Activated naive CD8-positive, alpha-beta T cell treated with anti-CD3 and anti-CD28 coated beads for 36 hours (primary cell): ENCODE measurements around the gene TNPO3. TPM values are rescaled to one million over a fixed set of nuclear protein-coding genes. Genes with fewer than 3 reads are reported as not detected.

Experiments
- DNase-seq: peaks from one replicate; pipeline ENCODE4 v3.0.0; 2021
- H3K27ac Mint-ChIP-seq: one replicate; pipeline ENCODE4 v1.8.0; 2022; ENCODE audit warnings: mild to moderate bottlenecking, moderate library complexity, mixed read lengths
- H3K27me3 Mint-ChIP-seq: one replicate; pipeline ENCODE4 v1.8.0; 2022; ENCODE audit warnings: mild to moderate bottlenecking, mixed read lengths
- H3K36me3 Mint-ChIP-seq: one replicate; pipeline ENCODE4 v1.8.0; 2021; ENCODE audit warnings: mild to moderate bottlenecking, mixed read lengths
- H3K4me1 Mint-ChIP-seq: one replicate; pipeline ENCODE4 v1.8.0; 2021; ENCODE audit warnings: mixed read lengths
- H3K4me3 Mint-ChIP-seq: one replicate; pipeline ENCODE4 v1.8.0; 2022; ENCODE audit warnings: mild to moderate bottlenecking, moderate library complexity, mixed read lengths
- H3K9me3 Mint-ChIP-seq: one replicate; pipeline ENCODE4 v1.8.0; 2022; ENCODE audit warnings: mixed read lengths
- total RNA-seq, 2 experiments: library from RNA; stranded (reverse); gene quantifications; one replicate each; pipeline ENCODE4 v1.2.3, GENCODE V29; 2021

TNPO3 gene
- total RNA-seq, 2 experiments from 2014 or later = 71.8 to 72.2 TPM

DNA sequence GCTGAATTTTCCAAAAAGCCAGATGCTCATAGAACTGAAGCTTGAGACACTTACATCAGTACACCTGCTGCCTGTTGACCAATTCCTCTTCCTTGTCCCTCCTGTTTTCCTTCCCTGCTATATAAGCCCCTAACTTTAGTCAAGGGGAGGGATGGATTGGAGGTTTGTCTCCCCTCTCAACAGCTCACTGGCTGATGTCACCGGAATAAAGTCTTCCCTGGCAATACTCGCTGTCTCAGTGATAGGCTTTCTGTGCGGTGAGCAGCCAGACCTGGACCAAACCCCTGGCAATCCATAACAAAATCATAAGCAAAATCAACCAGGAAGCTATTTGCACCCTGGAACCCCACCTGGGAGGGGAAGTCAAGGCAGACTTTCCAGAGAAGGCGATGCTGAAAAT, 118.1 kb downstream of the TNPO3 start:
- no peak for DNase-seq
- Mint-ChIP-seq H3K4me3 (peak overlapping the region; percentile 52), H3K27me3 (peaks cover 57% of the 10 kb centered on the region), H3K36me3 (peaks cover 4% of the 10 kb centered on the region), H3K27ac (no peak overlapping the region), H3K4me1 (peaks cover 40% of the 10 kb centered on the region), H3K9me3 (no peaks in the 10 kb centered on the region)

DNA sequence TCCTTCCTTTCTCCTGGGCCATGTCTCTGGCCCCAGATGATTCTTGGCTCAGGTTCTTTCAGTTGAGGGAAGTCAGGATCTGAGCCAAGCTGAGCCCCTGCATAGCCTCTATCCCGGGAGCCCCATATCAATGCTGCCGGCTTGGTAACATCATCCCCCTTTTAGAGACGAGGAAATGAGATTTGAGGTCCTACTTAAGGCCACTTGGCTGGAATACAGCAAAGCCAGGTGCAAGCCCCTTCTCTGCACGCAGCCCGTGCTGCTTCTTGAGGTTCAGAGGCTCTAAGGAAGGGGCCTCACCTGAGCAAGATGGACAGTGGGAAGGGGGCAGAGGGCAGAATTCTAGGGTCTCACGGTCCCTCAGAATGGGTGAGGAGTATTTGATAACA, 119.6 kb downstream of the TNPO3 start:
- Mint-ChIP-seq H3K36me3 (peaks cover 4% of the 10 kb centered on the region), H3K4me1 (peaks cover 28% of the 10 kb centered on the region), H3K27ac (no peak overlapping the region), H3K9me3 (no peaks in the 10 kb centered on the region), H3K27me3 (peaks cover 43% of the 10 kb centered on the region), H3K4me3 (no peak overlapping the region)
- DNase-seq = no peak

DNA sequence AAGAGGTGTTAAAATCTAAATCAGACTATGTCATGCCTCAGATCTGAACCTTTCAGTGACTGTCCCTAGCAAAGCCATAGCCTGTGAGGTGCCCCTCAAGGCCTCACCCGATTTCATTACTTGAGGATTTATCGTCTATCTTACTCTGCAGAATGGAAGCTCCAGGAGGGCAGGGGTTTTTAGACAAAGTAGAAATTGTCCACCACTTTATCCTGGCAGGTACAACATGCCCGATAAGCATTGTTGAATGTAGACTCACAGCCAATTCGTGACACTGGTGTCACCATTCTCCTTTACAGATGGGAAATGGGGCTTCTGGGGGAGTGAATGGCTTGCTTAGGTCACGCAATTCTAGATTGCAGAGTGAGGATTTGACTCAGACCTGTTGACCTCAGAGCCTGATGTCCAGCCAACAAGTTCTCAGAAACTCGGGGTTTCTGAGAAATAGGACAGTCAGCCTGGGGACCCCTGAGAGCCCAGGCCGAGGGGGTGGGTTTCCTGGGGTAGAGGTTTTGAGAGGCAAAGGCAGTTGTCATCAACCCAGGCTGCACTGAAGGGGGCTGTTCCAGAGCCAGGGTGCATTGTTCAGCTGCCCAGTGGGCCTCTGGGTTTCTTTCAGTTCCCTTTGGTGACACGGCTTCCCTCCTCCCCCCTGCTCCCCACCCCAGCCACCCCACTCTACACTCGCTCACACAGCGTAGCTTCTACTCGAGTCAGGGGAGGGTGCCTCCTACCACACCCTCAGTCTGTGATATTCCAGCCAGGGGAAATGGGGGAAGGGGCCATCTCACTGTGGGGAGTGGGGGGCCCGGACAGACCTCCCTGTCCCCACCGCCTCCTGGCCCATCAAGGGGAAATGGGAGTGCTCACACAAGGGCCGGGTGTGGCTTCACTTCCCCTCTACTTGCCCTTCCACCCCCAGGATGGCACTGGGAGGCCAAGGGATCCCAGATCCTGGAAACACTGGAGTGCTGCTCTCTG, 120.3 kb downstream of the TNPO3 start:
- peaks cover 36% of the 10 kb centered on the region for H3K27me3 Mint-ChIP-seq
- H3K9me3 Mint-ChIP-seq = no peaks in the 10 kb centered on the region
- no peak for DNase-seq
- peaks cover 4% of the 10 kb centered on the region for H3K36me3 Mint-ChIP-seq
- H3K27ac Mint-ChIP-seq = no peak overlapping the region
- H3K4me3 Mint-ChIP-seq = no peak overlapping the region
- peaks cover 24% of the 10 kb centered on the region for H3K4me1 Mint-ChIP-seq

DNA sequence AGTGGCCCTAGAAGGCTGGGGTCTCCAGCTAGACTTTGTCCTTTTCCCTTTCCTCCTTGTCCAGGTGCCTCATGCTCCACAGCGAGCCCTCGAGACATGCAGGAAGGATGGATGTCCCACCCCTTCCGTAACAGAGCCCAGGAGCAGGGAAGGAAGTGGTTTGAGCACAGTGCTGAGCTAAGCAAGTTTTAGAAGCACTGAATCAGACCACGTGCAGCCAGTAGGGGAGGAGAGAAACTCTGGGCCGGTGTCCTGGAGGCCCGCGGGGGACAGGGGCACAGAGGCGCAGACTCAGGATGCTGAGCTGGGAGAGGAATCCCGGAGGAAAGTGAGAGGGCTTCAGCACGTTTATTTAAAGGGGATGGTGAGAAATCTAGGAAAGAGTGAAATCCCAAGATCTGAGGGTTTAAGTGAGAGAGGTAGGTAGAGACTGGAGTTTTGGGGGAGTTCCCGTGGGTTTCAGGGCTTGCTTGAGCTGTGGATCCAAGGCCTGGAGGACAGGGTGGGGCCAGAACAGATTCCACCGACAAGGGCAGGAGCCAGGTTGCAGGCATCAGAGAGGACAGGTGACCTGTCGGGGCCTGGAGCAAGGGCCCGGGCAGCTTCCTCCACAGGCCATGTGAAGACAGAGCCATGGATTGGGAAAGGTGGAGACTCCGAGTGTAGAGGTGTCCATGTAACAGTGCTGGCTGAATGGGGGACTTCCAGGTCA, 121.6 kb downstream of the TNPO3 start:
- Mint-ChIP-seq H3K9me3 (no peaks in the 10 kb centered on the region), H3K36me3 (peaks cover 2% of the 10 kb centered on the region), H3K4me1 (peaks cover 20% of the 10 kb centered on the region), H3K4me3 (peak overlapping the region; percentile 67), H3K27ac (peak overlapping the region; percentile 88), H3K27me3 (peaks cover 24% of the 10 kb centered on the region)
- DNase-seq = no peak

DNA sequence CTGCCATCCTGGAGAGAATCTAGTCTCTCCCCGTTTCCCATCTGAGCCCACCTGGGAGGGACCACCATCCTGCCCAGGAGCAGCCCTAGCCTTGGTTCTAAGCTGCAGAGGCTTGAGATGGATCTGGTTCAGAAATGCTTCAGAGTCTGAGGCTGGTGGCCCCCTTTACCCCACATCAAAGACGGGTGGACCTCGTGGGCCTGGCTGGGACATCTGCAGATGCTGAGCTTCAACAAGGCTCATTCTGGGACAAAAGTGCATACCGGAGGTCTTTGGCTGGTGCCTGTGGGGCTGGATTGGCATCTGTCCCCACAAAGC, 122.1 kb downstream of the TNPO3 start:
- peaks cover 19% of the 10 kb centered on the region for H3K4me1 Mint-ChIP-seq
- peaks cover 2% of the 10 kb centered on the region for H3K36me3 Mint-ChIP-seq
- peaks cover 23% of the 10 kb centered on the region for H3K27me3 Mint-ChIP-seq
- no peaks in the 10 kb centered on the region for H3K9me3 Mint-ChIP-seq
- no peak overlapping the region for H3K27ac Mint-ChIP-seq
- no peak overlapping the region for H3K4me3 Mint-ChIP-seq
- no peak for DNase-seq

DNA sequence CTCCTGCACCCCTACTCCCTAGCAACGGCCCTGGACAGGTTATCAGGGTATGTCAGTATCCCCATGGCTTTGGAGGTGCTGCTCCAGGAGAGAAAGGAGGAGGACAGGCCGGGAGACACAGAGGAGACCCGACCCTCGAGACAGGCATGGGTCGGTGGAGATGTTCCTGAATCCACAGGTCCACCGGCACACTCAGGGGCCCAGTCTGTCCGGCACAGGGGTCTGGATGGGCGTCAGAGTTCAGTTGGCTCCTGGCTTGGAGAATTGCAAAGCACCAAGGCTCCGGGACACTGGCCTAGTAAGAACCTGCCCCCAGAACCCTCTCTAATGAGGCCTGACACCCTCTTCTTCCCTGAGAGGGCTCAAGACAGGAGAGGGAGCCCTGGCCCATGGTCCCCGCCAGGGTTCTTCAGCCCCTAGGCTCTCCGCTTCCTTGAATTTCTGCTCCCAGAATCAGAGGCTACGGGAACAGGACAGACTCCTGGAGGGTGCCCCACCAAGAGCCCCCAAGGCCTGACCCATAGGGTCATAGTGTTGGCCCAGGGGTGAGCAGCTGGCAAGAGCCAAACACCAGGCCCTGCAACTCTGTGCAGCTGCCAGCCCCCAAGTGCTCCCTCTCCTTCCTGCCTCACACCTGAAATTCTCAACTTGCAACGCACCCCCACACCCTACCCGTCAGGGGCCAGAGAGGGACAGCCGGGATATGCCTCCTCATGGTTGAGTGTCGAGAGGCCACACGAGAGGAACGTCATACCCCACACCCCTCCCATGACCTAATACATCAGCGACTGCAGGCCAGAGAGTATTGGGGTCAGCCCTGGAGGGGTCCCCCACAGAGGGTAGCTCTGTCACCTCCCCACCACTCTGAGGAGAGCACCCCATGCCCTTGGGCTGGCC, 122.7 kb downstream of the TNPO3 start:
- H3K4me1 Mint-ChIP-seq = peaks cover 18% of the 10 kb centered on the region
- H3K9me3 Mint-ChIP-seq = no peaks in the 10 kb centered on the region
- H3K27me3 Mint-ChIP-seq = peaks cover 19% of the 10 kb centered on the region
- H3K36me3 Mint-ChIP-seq = peaks cover 2% of the 10 kb centered on the region
- no peak for DNase-seq
- no peak overlapping the region for H3K27ac Mint-ChIP-seq
- H3K4me3 Mint-ChIP-seq = peak overlapping the region; percentile 11

DNA sequence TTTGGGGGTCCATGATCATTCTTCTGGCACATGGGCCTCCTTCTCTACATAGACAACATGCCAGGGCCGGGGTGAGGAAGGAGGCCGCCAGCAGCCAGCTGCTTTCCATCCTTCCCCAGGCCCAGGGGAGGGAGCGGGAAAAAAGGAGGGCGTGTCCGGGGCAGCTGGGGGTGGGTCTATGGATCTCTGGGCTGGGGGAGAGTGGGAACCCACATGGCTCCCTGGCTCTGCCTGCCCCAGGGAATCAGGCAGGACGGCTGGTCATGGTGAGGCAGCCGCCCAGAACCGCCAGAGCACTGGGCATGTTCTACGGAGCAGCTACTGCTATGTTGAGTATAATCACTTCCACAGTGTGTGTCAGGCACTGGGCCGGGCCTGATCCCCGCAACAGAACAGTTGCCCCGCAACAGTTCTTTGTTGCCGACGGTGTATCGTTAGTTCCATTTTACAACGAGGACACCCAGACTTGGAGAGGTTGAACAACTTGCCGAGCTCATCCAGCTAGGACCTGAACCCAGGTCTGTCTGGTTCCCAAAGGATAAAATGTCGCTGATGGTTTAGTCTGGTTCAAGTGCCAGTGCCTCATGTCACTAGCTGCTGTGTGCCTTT, 123.6 kb downstream of the TNPO3 start:
- no peak overlapping the region for H3K4me3 Mint-ChIP-seq
- H3K36me3 Mint-ChIP-seq = peaks cover 2% of the 10 kb centered on the region
- peaks cover 15% of the 10 kb centered on the region for H3K4me1 Mint-ChIP-seq
- no peak for DNase-seq
- no peaks in the 10 kb centered on the region for H3K9me3 Mint-ChIP-seq
- H3K27me3 Mint-ChIP-seq = peaks cover 10% of the 10 kb centered on the region
- no peak overlapping the region for H3K27ac Mint-ChIP-seq

DNA sequence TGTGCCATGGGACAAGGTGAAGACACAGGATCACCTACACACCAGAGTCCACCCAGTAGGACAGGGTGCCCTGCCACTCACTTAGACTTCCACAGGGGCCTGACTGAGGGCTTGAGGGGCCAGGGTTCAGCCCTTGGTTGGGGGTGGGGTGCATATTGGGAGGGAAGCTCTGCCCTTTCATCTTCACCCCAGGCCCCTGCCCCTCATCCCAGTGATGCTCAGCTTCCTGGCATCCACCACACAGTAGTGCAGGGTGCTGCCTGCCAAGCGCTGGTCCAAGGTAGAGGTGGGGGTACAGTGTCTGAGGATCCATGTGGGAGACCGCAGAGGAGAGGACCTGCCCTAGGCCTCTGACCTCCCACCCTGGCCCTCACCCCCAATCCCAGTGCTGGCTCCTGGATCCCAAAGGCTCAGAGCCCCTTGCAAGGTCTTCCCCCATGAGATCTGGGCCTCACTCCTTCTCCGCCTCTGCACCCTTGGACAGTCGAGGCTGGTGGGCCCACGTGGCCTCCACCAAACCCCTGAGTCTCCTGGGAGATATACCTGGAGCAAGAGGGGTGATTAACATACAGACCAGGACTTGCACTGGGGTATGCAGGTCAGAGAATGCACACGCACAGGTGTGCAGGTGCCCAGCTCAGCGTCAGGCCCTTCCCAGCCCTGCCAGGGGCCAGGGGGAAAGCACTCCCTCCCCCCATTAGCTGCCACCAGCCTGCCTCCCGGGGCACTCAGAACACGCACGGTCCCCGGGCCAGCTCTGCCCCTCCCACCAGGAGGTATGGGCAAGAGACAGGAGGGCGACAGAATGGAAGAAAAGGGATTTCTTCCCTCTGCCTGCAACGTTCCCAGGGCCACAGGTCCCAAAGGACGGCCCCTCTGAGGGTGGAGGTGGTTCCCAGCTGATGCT, 125.8 kb downstream of the TNPO3 start:
- DNase-seq = no peak

DNA sequence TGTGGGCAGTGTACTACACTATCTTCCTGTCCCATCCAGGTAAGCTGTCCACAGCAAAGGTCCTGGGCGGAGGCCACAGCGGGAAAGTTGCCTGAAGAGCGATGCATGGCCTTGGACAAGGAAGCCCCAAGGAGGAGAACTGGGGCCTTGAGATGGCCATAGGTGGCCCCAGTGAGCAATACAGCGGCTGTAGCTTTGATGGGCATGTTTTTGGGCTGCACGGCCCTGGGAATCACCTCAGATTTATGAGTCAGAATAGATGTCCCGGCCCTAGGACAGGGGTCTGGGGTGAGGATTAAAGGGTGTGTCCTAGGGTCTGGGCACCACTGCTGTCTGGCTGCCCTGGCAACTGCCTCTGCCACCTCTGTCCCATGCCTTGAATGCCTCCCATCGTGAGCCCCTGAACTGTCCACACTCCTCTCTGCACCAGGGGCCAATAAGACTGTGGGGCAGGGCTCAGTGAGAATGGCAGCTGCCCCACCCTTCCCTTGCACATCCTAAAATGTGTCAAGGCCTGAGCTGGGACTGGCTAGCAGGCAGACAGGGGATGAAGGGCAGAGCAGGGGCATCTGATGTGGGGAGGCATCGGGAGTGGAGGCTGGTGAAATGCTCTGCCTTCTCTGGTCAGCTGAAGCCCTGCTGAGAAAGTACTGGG, 126.6 kb downstream of the TNPO3 start:
- Mint-ChIP-seq H3K9me3 (no peaks in the 10 kb centered on the region), H3K4me3 (no peak overlapping the region), H3K36me3 (peaks cover 2% of the 10 kb centered on the region), H3K27ac (no peak overlapping the region), H3K27me3 (no peaks in the 10 kb centered on the region), H3K4me1 (peaks cover 9% of the 10 kb centered on the region)
- DNase-seq = no peak

More for the DNA sequence above, 125.8 kb downstream of the TNPO3 start:
- H3K36me3 Mint-ChIP-seq = peaks cover 2% of the 10 kb centered on the region
- H3K4me3 Mint-ChIP-seq = no peak overlapping the region
- no peaks in the 10 kb centered on the region for H3K27me3 Mint-ChIP-seq
- H3K9me3 Mint-ChIP-seq = no peaks in the 10 kb centered on the region
- H3K4me1 Mint-ChIP-seq = peaks cover 14% of the 10 kb centered on the region
- H3K27ac Mint-ChIP-seq = no peak overlapping the region

DNA sequence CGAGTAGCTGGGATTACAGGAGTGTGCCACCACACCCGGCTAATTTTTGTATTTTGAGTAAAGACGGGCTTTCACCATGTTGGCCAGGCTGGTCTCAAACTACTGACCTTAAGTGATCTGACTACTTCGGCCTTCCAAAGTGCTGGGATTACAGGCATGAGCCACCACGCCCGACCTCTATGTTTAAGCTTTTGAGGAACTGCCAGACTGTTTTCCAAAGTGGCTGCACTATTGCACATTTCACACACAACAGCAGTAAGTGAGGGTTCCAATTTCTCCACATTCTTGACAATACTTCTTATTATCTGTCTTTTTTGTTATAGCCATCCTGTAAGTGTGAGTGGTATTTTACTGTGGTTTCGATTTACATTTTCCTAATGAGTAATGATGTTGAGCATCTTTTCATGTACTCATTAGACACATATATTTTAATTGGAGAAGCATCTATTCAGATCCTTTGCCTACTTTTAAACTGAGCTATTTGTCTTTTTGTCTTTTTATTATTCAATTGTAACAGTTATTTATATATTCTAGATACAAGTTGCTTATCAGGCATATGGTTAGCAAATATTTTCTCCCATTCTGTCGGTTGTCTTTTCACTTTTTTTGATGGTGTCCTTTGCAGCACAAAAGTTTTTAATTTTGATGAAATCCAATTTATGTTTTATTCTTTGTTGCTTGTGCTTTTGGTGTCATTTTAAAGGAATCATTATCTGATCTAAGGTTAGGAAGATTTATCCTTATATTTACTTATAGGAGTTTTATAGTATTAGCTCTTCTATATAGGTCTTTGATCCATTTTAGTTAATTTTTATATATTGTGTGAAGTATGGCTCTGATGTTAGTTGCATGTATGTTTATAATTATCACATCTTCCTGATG, 130.0 kb downstream of the TNPO3 start:
- Mint-ChIP-seq H3K27me3 (peaks cover 12% of the 10 kb centered on the region), H3K36me3 (no peaks in the 10 kb centered on the region), H3K27ac (no peak overlapping the region), H3K4me1 (no peaks in the 10 kb centered on the region), H3K4me3 (no peak overlapping the region), H3K9me3 (no peaks in the 10 kb centered on the region)
- no peak for DNase-seq

DNA sequence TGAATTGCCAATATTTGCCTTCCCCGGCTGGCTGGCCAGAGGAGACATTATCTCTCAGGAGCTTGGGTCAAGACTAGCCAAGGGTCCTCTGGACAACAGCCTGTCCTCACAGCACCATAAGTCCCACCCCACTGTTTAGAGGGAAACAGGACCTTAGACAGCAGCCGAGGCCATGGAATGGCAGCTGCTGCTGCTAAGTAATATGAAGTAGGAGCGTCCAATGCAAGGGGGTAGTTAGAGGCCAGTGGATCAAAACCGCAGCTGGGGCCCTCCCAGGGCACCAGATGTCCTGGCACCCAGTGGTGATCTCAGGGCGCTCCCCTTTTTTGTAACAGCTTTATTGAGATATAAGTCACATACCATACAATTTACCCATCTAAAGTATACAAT, 131.5 kb downstream of the TNPO3 start:
- no peak for DNase-seq
- Mint-ChIP-seq H3K9me3 (no peaks in the 10 kb centered on the region), H3K4me1 (no peaks in the 10 kb centered on the region), H3K27ac (no peak overlapping the region), H3K27me3 (peaks cover 20% of the 10 kb centered on the region), H3K4me3 (no peak overlapping the region), H3K36me3 (no peaks in the 10 kb centered on the region)

DNA sequence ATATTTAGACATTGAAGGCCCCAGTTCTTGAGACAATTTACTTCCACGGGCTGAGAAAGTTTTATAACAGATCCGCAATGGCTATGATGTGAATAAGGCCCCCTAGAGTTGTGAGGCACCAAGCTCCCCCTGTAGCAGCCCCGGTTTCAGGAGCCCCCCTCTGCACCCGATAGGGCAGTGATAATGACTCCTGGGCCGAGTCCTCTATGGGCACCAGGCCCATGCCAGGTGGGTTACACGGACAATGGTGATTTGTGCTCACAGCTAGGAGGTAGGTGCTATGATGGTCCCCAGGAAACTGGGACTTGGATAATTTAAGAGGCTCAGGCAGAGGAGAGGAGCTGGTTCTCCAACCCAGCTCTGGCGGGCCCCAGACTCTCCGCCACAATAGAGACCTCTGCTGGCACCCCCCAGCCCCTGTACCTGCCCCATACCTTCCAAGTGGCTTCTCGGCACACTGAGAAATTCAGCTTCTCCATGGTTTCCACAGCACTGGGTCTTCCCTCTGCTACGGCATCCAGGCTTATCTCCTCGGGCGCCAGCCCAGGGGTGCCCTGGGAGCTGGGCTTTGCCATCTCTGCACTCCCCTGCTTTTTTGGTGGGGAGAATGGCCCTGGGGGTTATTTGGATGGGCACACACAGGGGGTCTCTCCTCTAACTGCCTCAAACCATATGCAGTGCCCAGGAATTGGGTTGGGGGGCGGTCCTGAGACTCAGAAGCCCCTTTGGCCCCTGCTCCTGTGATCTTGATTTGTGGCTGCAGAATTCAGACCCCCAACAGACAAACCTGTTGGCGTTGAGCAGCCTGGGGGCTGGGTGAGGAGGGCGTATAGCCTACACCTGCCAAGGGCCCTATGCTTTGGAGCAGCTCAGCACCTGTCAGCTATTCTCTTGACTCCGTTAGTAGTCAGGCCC, 132.2 kb downstream of the TNPO3 start:
- peaks cover 27% of the 10 kb centered on the region for H3K27me3 Mint-ChIP-seq
- no peak overlapping the region for H3K4me3 Mint-ChIP-seq
- H3K27ac Mint-ChIP-seq = no peak overlapping the region
- no peaks in the 10 kb centered on the region for H3K36me3 Mint-ChIP-seq
- no peaks in the 10 kb centered on the region for H3K4me1 Mint-ChIP-seq
- DNase-seq = no peak
- no peaks in the 10 kb centered on the region for H3K9me3 Mint-ChIP-seq
